ENCODE results near the gene SGK1.

DNA sequence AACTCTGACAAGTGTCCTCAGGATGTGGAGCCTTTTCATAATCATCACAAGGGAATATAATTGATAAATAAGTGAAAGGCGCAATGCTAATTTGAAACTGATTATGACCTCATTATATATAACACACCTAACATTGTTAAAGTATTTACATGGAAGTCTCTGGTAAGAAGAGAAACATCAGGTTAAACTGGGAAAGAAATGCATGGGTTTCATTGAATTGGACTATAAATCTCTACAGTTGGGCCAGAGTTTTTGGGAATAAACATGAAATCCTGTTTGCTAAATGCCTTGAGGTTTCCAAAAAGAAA is 1.0 kb upstream of the SGK1 start:
- TF ChIP-seq, protein P1, sequence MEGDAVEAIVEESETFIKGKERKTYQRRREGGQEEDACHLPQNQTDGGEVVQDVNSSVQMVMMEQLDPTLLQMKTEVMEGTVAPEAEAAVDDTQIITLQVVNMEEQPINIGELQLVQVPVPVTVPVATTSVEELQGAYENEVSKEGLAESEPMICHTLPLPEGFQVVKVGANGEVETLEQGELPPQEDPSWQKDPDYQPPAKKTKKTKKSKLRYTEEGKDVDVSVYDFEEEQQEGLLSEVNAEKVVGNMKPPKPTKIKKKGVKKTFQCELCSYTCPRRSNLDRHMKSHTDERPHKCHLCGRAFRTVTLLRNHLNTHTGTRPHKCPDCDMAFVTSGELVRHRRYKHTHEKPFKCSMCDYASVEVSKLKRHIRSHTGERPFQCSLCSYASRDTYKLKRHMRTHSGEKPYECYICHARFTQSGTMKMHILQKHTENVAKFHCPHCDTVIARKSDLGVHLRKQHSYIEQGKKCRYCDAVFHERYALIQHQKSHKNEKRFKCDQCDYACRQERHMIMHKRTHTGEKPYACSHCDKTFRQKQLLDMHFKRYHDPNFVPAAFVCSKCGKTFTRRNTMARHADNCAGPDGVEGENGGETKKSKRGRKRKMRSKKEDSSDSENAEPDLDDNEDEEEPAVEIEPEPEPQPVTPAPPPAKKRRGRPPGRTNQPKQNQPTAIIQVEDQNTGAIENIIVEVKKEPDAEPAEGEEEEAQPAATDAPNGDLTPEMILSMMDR (IDR thresholded peaks at IDR 0.05) = no peak
- no peak for TF ChIP-seq POLR2A (IDR thresholded peaks at IDR 0.05)

Measured in sigmoid colon (tissue), 3 donors.